Left lung (tissue), 10 donors: ENCODE measurements around the gene TEK. TPM values are rescaled to one million over a fixed set of nuclear protein-coding genes. Genes with fewer than 3 reads are reported as not detected.
A peak's percentile ranks its signal among the peaks of the same experiment; 100 is the strongest.

ENCODE experiments used
- ATAC-seq: fragments of 200-7000 bp; cut with Tn5 transposase; one replicate; pipeline ENCODE4 v1.9.1; 2020; ENCODE audit warnings: moderate library complexity
- DNase-seq, 4 donors: peaks; one replicate each; pipeline ENCODE4 v3.0.0-alpha.2; 2013 to 2020
- H3K27ac ChIP-seq, 2 donors: fragments of 200-600 bp; sonication (generic) in 1 of 2; one replicate each; pipeline versions ENCODE4 v1.5.0 to v1.8.0; 2020 to 2021
- H3K27me3 ChIP-seq, 2 donors: fragments of 200-600 bp; sonication (generic) in 1 of 2; one replicate each; pipeline versions ENCODE4 v1.5.0 to v1.8.0; 2020 to 2021
- H3K36me3 ChIP-seq, 2 donors: fragments of 200-600 bp; sonication (generic) in 1 of 2; one replicate each; pipeline versions ENCODE4 v1.5.0 to v1.8.0; 2020 to 2021
- H3K4me1 ChIP-seq, 2 donors: fragments of 200-600 bp; one replicate each; pipeline ENCODE4 v1.8.0; 2021
- H3K4me3 ChIP-seq, 2 donors: fragments of 200-600 bp; sonication (generic) in 1 of 2; one replicate each; pipeline versions ENCODE4 v1.5.0 to v1.8.0; 2020 to 2021; ENCODE audit warnings: mild to moderate bottlenecking in 1 of 2
- H3K9me3 ChIP-seq, 2 donors: fragments of 200-600 bp; sonication (generic) in 1 of 2; one replicate each; pipeline versions ENCODE4 v1.5.0 to v1.8.0; 2020 to 2021
- intact Hi-C, 2 donors: fragments of 100-400 bp; cut with DNase I; formaldehyde crosslinking; loops; one replicate each; pipeline versions ENCODE4 v1.11.2 to v1.14.2; 2022
- polyA plus RNA-seq, 6 donors: library from polyadenylated mRNA; unstranded; fragments of 120-200 nt; gene quantifications; one replicate each; pipeline ENCODE4 v1.2.1, GENCODE V29; 2013; ENCODE audit not compliant: insufficient read length in 6 of 6
- total RNA-seq, 2 donors: library from RNA; stranded (reverse); fragmentation: NEBNext Ultra II Directional; extraction: Animal tissue kit (Norgen Biotek cat#: 25700); gene quantifications; one replicate each; pipeline ENCODE4 v1.2.1, GENCODE V29; 2021
- TF ChIP-seq, protein P1 (sequence below), 2 donors: fragments of 200-600 bp; sonication (generic) in 1 of 2; IDR thresholded peaks; one replicate each; pipeline versions ENCODE4 v1.5.0 to v1.8.0; 2021; ENCODE audit warnings: antibody characterized with exemption in 2 of 2
- donor health status: DM: no; HTN: yes; CAD: no.
- donor health status: DM: no; HTN: no; CAD: no.

TEK gene
- total and polyA plus RNA-seq, 8 donors: 20.3 to 55.6 (median 42.1) TPM

DNA sequence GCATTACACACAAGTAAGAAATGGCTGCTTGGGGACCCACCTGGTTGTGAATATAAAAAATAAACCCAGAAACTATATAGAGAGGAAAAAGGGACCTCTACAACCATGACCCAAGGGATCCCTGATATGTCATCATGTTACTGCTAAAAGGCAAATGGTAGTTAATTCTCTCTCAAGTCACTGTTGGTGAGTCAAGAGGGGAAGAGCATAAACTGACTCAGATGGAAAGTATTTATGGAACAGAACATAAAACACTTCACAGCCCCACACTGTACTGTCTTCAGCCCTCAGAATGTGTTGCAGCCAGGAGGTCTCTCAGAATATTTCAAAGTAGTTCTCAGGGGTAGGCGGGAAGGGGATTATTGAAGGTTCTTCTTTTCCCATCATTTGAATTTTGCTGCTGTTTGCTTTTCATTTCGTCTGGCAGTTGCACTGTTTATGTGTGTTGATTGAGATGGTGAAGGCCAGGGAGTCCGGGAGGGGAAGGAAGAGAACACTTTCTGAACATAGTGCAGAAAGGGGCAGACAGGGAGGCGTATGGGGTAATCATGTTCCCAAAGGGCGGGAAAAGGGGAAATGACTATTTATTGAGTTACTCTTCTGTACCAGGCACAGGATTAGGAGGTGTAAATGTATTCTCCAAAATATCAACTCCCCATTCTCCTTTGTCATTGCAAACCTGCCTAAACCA lies 85.5 kb downstream of the TEK start:
- no peak overlapping the region for H3K27ac ChIP-seq
- no peaks in the 10 kb centered on the region for H3K9me3 ChIP-seq
- intact Hi-C loops: no loop called here
- H3K4me3 ChIP-seq: no peak overlapping the region
- TF ChIP-seq, protein P1, sequence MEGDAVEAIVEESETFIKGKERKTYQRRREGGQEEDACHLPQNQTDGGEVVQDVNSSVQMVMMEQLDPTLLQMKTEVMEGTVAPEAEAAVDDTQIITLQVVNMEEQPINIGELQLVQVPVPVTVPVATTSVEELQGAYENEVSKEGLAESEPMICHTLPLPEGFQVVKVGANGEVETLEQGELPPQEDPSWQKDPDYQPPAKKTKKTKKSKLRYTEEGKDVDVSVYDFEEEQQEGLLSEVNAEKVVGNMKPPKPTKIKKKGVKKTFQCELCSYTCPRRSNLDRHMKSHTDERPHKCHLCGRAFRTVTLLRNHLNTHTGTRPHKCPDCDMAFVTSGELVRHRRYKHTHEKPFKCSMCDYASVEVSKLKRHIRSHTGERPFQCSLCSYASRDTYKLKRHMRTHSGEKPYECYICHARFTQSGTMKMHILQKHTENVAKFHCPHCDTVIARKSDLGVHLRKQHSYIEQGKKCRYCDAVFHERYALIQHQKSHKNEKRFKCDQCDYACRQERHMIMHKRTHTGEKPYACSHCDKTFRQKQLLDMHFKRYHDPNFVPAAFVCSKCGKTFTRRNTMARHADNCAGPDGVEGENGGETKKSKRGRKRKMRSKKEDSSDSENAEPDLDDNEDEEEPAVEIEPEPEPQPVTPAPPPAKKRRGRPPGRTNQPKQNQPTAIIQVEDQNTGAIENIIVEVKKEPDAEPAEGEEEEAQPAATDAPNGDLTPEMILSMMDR (IDR thresholded peaks at IDR 0.05): no peak
- peaks cover 3 to 5% of the 10 kb centered on the region in 2 donors for H3K4me1 ChIP-seq
- no peaks in the 10 kb centered on the region for H3K36me3 ChIP-seq
- ATAC-seq (peak; percentile 82), DNase-seq (no peak)
- no peaks in the 10 kb centered on the region for H3K27me3 ChIP-seq

DNA sequence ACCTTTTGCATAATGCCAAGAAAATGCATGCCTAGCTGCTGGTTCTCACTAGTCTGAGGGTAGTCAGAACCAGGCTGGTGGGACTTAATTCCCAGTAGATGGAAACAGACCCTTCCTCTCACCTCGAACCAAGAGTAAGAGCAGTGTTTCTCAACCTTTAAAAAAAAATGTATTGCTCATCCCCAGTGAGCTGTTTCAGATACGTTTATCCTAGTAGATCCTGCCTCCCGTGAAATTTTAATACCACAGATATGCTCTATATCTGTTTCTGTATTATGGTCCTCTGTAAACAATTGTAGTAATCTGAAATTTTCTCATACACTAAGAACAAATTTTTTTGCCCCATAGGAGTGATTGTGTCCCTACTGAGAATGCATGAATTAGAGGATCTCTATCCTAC lies 86.2 kb downstream of the TEK start:
- Histone ChIP-seq H3K9me3 (no peaks in the 10 kb centered on the region), H3K27ac (no peak overlapping the region), H3K4me3 (no peak overlapping the region), H3K4me1 (peaks cover 3 to 5% of the 10 kb centered on the region in 2 donors), H3K27me3 (no peaks in the 10 kb centered on the region), H3K36me3 (no peaks in the 10 kb centered on the region)
- TF ChIP-seq, protein P1 (IDR thresholded peaks at IDR 0.05): no peak
- intact Hi-C loops: no loop called here
- DNase-seq (no peak), ATAC-seq (no peak)

DNA sequence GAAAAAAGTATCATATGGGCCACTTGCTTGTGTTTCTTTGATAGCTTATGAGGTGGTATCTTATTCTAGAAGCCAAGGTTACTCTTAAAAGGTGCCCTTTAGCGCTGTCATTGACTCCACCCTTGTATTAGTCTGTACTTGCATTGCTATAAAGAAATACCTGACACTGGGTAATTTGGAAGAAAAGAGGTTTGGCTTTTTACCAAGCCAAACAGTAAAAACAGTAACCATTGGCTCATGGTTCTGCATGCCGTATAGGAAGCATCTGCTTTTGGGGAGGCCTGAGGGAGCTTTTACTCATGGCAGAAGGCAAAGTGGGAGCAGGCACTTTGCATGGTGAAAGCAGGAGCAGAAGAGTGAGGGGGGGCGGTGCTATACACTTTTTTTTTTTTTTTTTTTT lies 87.4 kb downstream of the TEK start:
- ATAC-seq (no peak), DNase-seq (no peak)
- intact Hi-C loops: no loop called here
- no peaks in the 10 kb centered on the region for H3K27me3 ChIP-seq
- H3K9me3 ChIP-seq: no peaks in the 10 kb centered on the region
- no peak overlapping the region for H3K4me3 ChIP-seq
- peaks cover 3 to 5% of the 10 kb centered on the region in 2 donors for H3K4me1 ChIP-seq
- TF ChIP-seq, protein P1 (IDR thresholded peaks at IDR 0.05): no peak
- H3K36me3 ChIP-seq: no peaks in the 10 kb centered on the region
- no peak overlapping the region for H3K27ac ChIP-seq

DNA sequence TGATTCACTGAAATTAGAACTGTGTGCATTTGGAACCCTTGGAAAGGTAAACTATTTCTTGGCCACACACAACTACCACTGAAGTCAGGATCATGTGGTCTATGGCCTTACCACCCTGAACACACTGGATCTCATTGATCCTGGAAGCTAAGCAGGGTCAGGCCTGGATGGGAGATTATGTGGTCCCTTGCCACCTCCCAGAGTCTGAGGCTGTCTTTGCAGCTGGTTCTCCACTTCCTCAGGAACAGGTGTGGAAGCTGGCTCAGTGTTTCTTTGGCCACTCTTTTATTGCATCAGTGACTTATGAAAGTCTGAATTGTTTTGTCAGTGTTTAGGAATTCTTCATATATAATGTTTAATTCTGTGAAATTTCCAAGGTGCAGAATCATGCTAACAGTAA lies 89.2 kb downstream of the TEK start:
- Histone ChIP-seq H3K4me1 (peaks cover 3 to 5% of the 10 kb centered on the region in 2 donors), H3K27ac (no peak overlapping the region), H3K27me3 (no peaks in the 10 kb centered on the region), H3K4me3 (no peak overlapping the region), H3K9me3 (no peaks in the 10 kb centered on the region), H3K36me3 (no peaks in the 10 kb centered on the region)
- TF ChIP-seq, protein P1 (IDR thresholded peaks at IDR 0.05): no peak
- no peak for DNase-seq
- intact Hi-C loops: no loop called here
- ATAC-seq: peak; percentile 21

DNA sequence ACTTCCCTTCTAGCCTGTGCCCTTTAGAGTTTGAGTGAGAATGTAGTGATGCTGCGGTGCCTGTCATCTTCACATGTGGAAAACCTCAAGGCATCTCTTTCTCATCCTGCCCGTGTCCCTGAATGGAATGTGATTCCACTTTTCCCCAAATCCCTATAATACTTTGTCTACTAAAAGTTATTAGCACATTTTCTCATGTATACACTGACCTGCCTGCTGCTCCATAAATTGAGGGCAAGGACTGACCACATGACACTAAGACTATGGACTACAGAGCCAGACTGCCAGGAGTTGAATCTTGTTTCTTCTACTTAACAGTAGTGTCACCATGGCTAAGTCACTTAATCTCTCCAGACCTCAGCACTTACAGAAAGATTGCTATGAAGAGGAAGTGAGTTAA lies 93.0 kb downstream of the TEK start:
- no peaks in the 10 kb centered on the region for H3K9me3 ChIP-seq
- TF ChIP-seq, protein P1 (IDR thresholded peaks at IDR 0.05): no peak
- ATAC-seq: no peak
- intact Hi-C loops: no loop called here
- no peaks in the 10 kb centered on the region for H3K36me3 ChIP-seq
- DNase-seq: no peak
- H3K27me3 ChIP-seq: no peaks in the 10 kb centered on the region
- no peak overlapping the region for H3K4me3 ChIP-seq
- no peak overlapping the region for H3K27ac ChIP-seq
- H3K4me1 ChIP-seq: no peaks in the 10 kb centered on the region
